SK-N-MC (cell line): ENCODE data around the gene CNNM1.

Experiments used
- EZH2 ChIP-seq: fragments of 200-600 bp; sonication (generic); IDR thresholded peaks from one replicate; pipeline ENCODE4 v1.6.1; 2017; ENCODE audit warnings: antibody characterized with exemption
- POLR2AphosphoS5 ChIP-seq: IDR thresholded peaks from 2 replicates; pipeline ENCODE4 v1.6.1; 2012; ENCODE audit warnings: mild to moderate bottlenecking, low read depth, low read length, borderline replicate concordance

DNA sequence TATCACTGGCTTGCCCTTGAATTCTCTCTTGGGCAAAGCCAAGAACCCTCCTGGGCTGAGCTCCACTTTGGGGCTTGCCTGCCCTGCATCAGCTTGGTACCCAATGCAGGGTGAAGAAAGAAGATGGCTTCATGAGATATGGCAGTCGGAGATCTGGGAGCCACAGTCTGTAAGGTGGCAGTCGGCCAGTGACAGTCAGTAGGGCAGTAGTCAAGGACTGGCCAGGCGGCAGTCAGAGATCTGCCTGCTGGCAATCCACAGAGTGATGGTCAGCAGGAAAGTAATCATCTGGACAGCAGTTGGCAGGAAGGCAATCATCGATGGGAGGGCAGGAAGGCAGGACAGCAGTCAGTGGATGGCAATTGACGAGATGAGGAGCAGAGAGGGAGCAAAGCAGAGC, 32.6 kb upstream of the CNNM1 start:
- no peak for TF ChIP-seq EZH2
- TF ChIP-seq POLR2AphosphoS5: no peak
